Lung (tissue), 12 donors: ENCODE measurements around the gene CDC16. TPM values are rescaled to one million over a fixed set of nuclear protein-coding genes. Genes with fewer than 3 reads are reported as not detected.

ENCODE experiments used
- ATAC-seq: fragments of 200-7000 bp; cut with Tn5 transposase; one replicate; pipeline ENCODE4 v1.9.1; 2020; ENCODE audit warnings: moderate number of reproducible peaks; ENCODE audit not compliant: insufficient read depth, low FRiP score
- DNase-seq, 3 donors: peaks; one replicate each; pipeline ENCODE4 v3.0.0-alpha.2; 2013 to 2017
- H3K27ac ChIP-seq, 2 donors: one replicate each; pipeline ENCODE4 v1.5.1; 2013; ENCODE audit warnings: mild to moderate bottlenecking in 2 of 2, moderate library complexity in 2 of 2, control low read depth in 1 of 2, inconsistent platforms in 1 of 2, low read depth in 1 of 2, low read length in 1 of 2
- H3K27me3 ChIP-seq, 3 donors: one replicate each; pipeline ENCODE4 v1.5.1; 2013; ENCODE audit warnings: low read length in 2 of 3; ENCODE audit not compliant: control insufficient read depth in 3 of 3, insufficient read depth in 3 of 3
- H3K36me3 ChIP-seq, 4 donors: one replicate each; pipeline ENCODE4 v1.5.1; 2013; ENCODE audit warnings: low read length in 4 of 4, mild to moderate bottlenecking in 1 of 4, moderate library complexity in 1 of 4; ENCODE audit not compliant: control insufficient read depth in 4 of 4, insufficient read depth in 4 of 4
- H3K4me1 ChIP-seq, 5 donors: one replicate each; pipeline ENCODE4 v1.5.1; 2013; ENCODE audit warnings: low read length in 5 of 5, mild to moderate bottlenecking in 2 of 5, moderate library complexity in 1 of 5; ENCODE audit not compliant: control insufficient read depth in 5 of 5, insufficient read depth in 5 of 5
- H3K4me3 ChIP-seq: one replicate; pipeline ENCODE4 v1.5.1; 2013; ENCODE audit warnings: mild to moderate bottlenecking, control low read depth, moderate library complexity
- H3K9ac ChIP-seq, 2 donors: one replicate each; pipeline ENCODE4 v1.5.1; 2013; ENCODE audit warnings: low read length in 2 of 2, control low read depth in 1 of 2; ENCODE audit not compliant: insufficient read depth in 1 of 2
- H3K9me3 ChIP-seq, 4 donors: one replicate each; pipeline ENCODE4 v1.5.1; 2013; ENCODE audit warnings: low read length in 3 of 4, mild to moderate bottlenecking in 1 of 4, moderate library complexity in 1 of 4; ENCODE audit not compliant: control insufficient read depth in 4 of 4, insufficient read depth in 3 of 4
- WGBS, 2 donors: extraction: QIAGEN DNeasy Blood & Tissue Kit; methylation state at CpG; one replicate each; pipeline ENCODE4 v1.1.7; 2013; 5-methylcytosine and 5-hydroxymethylcytosine counted together
- polyA plus RNA-seq, 2 donors: library from polyadenylated mRNA; stranded (reverse); fragments of 200-250 nt; gene quantifications; one replicate each; pipeline ENCODE4 v1.2.1, GENCODE V29; 2013
- total RNA-seq, 2 donors: library from RNA; depleted of rRNA in 1 of 2; stranded (reverse); fragments of >200 nt in 1 of 2; gene quantifications; one replicate each; pipeline ENCODE4 v1.2.1, GENCODE V29; 2014 to 2021
- TF ChIP-seq, protein P1 (sequence below): IDR thresholded peaks from 2 replicates; pipeline ENCODE4 v1.5.1; 2012; ENCODE audit warnings: mild to moderate bottlenecking; ENCODE audit errors: control extremely low read depth, extremely low read depth
- donor health status: control.
- donor health status: control.
- donor health status: Bipolar disorder and iron deficiency.
- donor health status: healthy.
- donor health status: DM: yes; HTN: yes; CAD: no.

The CDC16 gene
- total and polyA plus RNA-seq, 4 donors, result 34.3 to 123 (median 59.0) TPM

- TF ChIP-seq, protein P1, sequence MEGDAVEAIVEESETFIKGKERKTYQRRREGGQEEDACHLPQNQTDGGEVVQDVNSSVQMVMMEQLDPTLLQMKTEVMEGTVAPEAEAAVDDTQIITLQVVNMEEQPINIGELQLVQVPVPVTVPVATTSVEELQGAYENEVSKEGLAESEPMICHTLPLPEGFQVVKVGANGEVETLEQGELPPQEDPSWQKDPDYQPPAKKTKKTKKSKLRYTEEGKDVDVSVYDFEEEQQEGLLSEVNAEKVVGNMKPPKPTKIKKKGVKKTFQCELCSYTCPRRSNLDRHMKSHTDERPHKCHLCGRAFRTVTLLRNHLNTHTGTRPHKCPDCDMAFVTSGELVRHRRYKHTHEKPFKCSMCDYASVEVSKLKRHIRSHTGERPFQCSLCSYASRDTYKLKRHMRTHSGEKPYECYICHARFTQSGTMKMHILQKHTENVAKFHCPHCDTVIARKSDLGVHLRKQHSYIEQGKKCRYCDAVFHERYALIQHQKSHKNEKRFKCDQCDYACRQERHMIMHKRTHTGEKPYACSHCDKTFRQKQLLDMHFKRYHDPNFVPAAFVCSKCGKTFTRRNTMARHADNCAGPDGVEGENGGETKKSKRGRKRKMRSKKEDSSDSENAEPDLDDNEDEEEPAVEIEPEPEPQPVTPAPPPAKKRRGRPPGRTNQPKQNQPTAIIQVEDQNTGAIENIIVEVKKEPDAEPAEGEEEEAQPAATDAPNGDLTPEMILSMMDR, result no peak
- no peaks in the 10 kb centered on the region for H3K27me3 ChIP-seq
- WGBS, 2 donors, result 82 to 92% methylated on average over 8 of the region's 8 CpGs
- DNase-seq, result no peak
- peaks cover 0 to 5% (median 0%) of the 10 kb centered on the region in 5 donors for H3K4me1 ChIP-seq
- H3K9ac ChIP-seq, result no peak overlapping the region
- no peak for ATAC-seq
- peaks cover 3 to 35% (median 27%) of the 10 kb centered on the region in 4 donors for H3K36me3 ChIP-seq
- no peak overlapping the region for H3K27ac ChIP-seq
- H3K9me3 ChIP-seq, result no peaks in the 10 kb centered on the region
- no peak overlapping the region for H3K4me3 ChIP-seq
Measured at GRCh38 chr13:114288157-114288591, 53.5 kb downstream of the CDC16 start.

DNA sequence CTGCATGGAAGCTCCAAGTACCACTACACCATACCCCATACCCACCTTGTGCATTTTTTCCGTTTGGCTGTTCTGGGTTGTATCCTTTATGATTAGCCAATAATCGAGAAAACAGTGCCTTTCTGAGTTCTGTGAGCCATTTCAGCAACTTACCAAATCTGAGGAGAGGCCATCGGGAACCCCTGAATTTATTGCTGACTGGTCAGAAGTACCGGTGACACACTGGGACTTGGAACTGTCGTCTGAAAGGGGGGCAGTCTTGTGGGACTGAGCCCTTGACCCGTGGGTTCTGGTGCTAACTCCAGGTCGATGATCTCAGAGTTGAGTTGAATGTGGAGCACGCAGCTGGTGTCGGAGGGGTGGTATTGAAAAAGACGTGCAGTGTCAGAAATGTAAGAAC, 61.8 kb downstream of the CDC16 start:
- Histone ChIP-seq H3K27me3 (no peaks in the 10 kb centered on the region), H3K27ac (no peak overlapping the region), H3K9me3 (no peaks in the 10 kb centered on the region), H3K4me3 (no peak overlapping the region), H3K9ac (no peak overlapping the region), H3K36me3 (peaks cover 0 to 38% (median 27%) of the 10 kb centered on the region in 4 donors), H3K4me1 (no peaks in the 10 kb centered on the region)
- TF ChIP-seq, protein P1, result no peak
- no peak for DNase-seq
- WGBS, 2 donors, result 94 to 95% methylated on average over 10 of the region's 10 CpGs
- ATAC-seq, result no peak

- DNase-seq (no peak), ATAC-seq (no peak)
- no peaks in the 10 kb centered on the region for H3K9me3 ChIP-seq
- H3K4me1 ChIP-seq, result no peaks in the 10 kb centered on the region
- 93 to 96% methylated on average over 5 of the region's 5 CpGs for WGBS, 2 donors
- H3K27me3 ChIP-seq, result no peaks in the 10 kb centered on the region
- TF ChIP-seq, protein P1, result no peak
- no peak overlapping the region for H3K27ac ChIP-seq
- no peak overlapping the region for H3K4me3 ChIP-seq
- H3K36me3 ChIP-seq, result peaks cover 0 to 39% (median 28%) of the 10 kb centered on the region in 4 donors
- H3K9ac ChIP-seq, result no peak overlapping the region
Measured at GRCh38 chr13:114296902-114297301, 62.2 kb downstream of the CDC16 start.

GRCh38 chr13:114298866-114299265, 64.2 kb downstream of the CDC16 start:
- Histone ChIP-seq H3K4me1 (no peaks in the 10 kb centered on the region), H3K9me3 (no peaks in the 10 kb centered on the region), H3K27me3 (no peaks in the 10 kb centered on the region), H3K36me3 (peaks cover 4 to 43% (median 35%) of the 10 kb centered on the region in 4 donors), H3K27ac (no peak overlapping the region), H3K9ac (no peak overlapping the region), H3K4me3 (no peak overlapping the region)
- ATAC-seq, result no peak
- TF ChIP-seq, protein P1, result no peak
- 88 to 90% methylated on average over 12 of the region's 12 CpGs for WGBS, 2 donors
- no peak for DNase-seq
